KG1 (cell line): ENCODE measurements around the gene NAALADL2.
"Not testable (repeated sequence)": the region's sequence is repeated elsewhere in the genome, so short reads cannot be mapped to it uniquely, and the experiment has no call there.

Source experiments
- DNase-seq: peaks from one replicate; lab custom pipeline; 2025; lab: John Stamatoyannopoulos, UW

Gene NAALADL2

GRCh38 chr3:175070946-175071345 lies 211.8 kb downstream of the NAALADL2 start:
- no peak for DNase-seq

- DNase-seq, result no peak
Observed at GRCh38 chr3:175073219-175073905, 214.2 kb downstream of the NAALADL2 start.

- DNase-seq, result no peak
Observed at GRCh38 chr3:175075269-175075668, 216.1 kb downstream of the NAALADL2 start.

- no peak for DNase-seq
Observed at GRCh38 chr3:175077216-175077615, 218.1 kb downstream of the NAALADL2 start.

DNA sequence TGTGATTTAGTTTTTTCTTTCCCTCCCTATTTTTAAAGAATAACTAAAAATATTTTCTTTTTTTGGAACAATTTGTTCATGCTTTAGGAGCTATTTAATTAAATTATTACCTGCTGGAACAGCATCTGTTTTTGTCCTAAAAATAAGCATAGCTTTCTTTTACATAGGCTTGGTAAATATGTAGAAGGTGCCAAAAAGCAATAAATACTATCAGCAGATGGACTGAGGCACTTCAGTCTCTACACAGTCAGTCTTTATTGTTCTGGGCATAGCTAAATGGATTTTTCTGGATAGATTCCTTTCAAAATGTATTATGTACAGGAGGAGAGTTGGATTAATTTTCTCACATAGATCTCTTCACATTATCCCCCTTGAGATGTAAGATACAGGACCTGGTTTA lies 223.5 kb downstream of the NAALADL2 start:
- no peak for DNase-seq

DNA sequence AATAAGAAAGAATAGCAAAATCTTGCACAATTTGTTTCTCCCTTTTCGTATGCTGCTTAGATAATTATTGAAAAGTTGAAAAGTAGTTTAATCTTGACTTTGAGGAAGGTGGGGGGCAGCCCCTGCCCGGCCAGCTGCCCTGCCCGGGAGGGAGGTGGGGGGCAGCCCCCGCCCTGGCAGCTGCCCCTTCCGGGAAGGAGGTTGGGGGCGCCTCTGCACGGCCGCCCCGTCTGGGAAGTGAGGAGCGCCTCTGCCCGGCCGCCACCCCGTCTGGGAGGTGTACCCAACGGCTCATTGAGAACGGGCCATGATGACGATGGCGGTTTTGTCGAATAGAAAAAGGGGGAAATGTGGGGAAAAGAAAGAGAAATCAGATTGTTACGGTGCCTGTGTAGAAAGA lies 228.0 kb downstream of the NAALADL2 start:
- not testable (repeated sequence) for DNase-seq

GRCh38 chr3:175088766-175089380 lies 229.7 kb downstream of the NAALADL2 start:
- no peak for DNase-seq

GRCh38 chr3:175091426-175092114 lies 232.4 kb downstream of the NAALADL2 start:
- no peak for DNase-seq

GRCh38 chr3:175093748-175094147 lies 234.6 kb downstream of the NAALADL2 start:
- no peak for DNase-seq

- DNase-seq, result no peak
Observed at GRCh38 chr3:175094344-175094743, 235.2 kb downstream of the NAALADL2 start.

DNA sequence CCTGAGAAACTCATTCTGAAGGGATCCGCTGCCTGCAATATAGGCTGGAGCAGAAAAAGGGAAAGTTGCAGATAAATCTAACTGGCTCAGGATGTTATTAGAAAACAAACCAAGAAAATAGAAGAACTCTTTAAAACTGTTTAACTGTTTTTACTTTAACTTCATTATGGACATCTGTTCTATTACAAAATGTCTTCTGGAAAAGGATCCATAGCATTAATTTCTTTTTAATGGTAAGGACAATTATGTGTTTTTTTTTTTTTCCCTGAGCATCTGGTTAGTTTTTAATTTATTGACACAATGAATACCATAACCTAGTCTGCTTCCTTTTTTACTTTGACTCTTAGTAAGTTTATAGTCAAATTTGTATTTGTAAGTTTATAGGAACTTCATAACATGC lies 239.5 kb downstream of the NAALADL2 start:
- DNase-seq, result no peak

DNA sequence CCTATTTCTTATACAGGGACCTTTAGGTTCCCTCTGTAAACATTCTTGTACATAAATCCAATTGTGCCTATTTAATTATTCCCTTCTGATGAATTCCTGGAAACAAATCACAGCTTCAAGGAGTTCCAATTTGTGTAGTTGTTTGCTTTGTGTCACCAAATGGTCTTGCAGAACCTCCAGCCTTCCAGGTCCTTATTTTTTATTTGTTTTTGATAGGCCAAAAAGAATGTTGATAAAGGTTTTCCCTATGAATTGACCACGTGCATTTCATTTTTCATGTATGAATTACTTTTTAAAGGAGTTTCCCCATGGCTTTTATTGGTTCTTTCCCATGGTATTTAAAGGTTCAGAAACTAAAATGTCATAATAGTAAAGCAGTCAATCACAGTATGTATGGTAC lies 243.0 kb downstream of the NAALADL2 start:
- DNase-seq, result no peak

DNA sequence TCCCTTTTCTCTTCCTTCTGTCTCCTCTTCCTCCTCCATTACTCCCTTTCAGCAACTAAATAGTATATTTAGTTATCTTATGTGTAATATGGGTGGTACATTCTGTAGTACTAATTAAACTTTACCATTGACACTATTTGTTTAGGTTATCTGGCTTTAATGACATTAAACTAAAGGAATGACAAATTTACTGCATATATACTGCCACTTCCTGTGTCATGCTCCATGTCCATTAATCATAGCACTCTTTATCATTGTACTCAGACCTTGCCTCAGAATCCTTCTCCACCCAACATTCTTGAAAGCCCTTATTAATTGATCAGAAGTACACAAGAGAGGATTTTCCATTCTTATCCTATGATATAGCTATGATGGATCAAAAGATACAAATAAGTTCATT lies 244.2 kb downstream of the NAALADL2 start:
- no peak for DNase-seq

- no peak for DNase-seq
Observed at GRCh38 chr3:175105066-175105465, 245.9 kb downstream of the NAALADL2 start.

DNA sequence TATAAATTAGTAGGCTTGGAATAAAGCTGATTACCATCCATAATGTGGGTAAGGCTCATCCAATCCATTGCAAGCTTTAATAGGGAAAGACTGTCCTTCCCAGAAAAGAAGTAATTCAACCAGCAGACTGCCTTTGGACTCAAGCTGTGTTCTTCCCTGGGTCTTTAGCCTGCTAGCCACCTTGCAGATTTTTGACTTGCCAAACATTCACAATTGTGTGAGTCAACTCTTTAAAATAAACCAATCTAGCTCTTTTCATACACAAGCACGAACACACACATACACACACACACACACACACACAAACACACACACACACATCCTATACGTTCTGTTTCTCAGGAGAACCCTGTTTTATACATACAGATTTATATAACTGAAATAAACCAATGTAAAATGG lies 248.1 kb downstream of the NAALADL2 start:
- no peak for DNase-seq

- no peak for DNase-seq
Observed at GRCh38 chr3:175107995-175108394, 248.9 kb downstream of the NAALADL2 start.

DNA sequence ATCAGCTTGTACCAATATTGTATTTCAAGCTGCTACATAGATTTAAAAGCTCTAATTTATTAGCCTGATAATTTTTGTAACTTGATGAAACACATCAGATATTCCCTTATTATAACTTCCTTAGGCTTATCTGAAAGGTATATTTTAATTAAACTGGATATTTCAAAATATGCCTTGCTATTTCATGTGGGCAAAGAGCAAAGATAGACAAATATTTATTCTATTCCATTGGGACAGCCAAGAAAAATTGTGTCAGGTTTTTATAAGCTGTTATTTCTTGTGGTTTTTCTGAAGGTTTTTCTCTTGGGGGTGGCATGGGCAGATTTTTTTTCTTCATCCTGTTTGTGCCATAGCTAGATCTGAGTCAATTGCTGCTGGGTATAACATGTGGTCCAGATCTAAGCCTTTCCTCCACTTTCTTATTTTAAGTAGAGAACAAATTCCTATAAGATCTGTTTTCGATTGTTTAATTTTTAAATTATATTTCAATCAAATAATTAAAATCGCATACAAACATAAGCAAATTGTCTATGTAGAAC lies 249.5 kb downstream of the NAALADL2 start:
- DNase-seq, result no peak

DNA sequence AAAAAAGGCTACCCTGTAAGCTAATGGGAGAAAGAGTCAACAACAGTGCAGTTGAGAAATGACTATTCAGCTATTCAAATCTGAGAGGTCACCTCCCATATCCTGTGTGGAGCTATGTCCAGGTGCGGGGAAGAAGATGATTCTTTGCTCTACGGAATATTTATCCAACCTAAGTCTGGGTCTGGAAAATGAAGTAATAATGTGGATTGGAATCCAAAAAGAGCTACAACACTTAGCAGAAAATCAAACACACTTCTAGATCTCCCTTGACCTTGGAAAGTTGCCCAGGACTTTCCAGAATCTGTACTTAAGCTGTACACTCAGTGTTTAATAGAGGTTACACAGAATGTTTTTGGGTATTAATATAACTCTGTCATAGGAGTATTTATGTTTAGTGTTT lies 251.9 kb downstream of the NAALADL2 start:
- no peak for DNase-seq

DNA sequence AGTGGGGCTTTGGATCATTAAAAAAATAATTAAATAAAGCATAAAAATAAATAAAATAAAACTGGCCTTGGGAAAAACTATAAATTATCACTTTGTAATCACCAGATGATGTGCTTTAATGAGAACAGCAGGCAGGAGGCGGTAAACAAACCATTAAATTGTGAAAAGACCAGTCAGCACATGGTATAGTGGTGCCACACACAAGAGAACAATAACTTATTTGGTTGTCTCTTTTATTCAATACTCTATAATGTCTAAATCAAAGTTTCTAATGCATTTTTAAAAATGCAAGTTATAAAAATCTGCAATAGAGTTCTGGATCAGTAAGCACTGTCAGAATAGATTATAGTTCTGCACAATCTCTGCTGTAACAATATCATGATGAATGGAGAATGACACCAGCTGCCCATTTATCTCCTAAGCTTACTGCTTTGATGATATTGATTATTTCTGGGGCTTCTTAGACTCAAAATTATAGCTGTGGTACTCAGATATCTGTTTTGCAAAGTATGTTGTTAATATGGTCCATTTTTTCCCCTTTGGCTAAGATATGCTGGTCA lies 259.3 kb downstream of the NAALADL2 start:
- no peak for DNase-seq

- no peak for DNase-seq
Observed at GRCh38 chr3:175121225-175121624, 262.1 kb downstream of the NAALADL2 start.

DNA sequence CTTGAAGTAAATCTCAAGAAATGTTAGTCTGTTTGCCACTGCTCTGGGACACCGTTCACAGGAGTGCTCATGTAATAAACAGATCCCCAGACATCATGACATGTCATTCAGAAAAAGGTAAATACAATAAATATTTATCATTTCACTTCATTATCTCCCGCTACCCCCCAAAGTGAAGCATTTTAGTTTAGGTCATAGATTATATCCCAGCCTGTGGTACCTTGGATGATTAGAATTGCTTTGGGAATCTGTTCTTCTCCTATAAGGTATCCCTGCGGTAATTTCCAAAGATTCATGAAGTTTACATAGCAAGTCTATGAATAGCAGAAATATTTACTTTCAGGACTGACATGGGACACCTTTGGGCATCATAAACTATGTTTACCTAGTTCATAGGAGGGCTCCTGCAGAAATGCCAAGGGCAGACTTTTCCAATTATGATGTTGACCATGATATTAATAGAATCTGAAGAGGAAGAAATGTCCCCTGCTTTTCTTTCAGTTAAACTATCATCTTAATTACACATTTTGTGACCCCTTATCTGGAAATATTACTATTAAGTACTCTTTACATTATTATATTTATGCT lies 268.0 kb downstream of the NAALADL2 start:
- DNase-seq, result no peak

DNA sequence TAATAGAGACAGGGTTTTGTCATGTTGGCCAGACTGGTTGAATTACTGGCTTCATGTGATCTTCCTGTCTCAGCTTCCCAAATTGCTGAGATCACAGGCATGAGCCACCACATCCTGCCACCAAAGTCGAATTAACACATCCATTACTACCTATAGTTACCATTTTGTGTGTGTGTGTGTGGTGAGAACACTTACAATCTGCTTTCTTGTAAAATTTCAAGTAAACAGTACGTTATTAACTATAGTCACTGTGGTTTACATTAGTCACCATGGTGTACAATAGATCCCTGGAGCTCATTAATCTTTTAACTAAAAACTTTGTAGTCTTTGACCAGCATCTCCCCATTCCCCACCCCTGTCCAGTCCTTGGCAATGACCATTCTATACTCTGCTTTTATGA lies 270.0 kb downstream of the NAALADL2 start:
- DNase-seq, result no peak
